Mesenchymal stem cell (in vitro differentiated cells and primary cell): ENCODE data around the gene ROBO3.

ENCODE experiments used
- DNase-seq: peaks from one replicate; pipeline ENCODE4 v3.0.0-alpha.2; 2013
- H2AFZ ChIP-seq: one replicate; pipeline ENCODE4 v1.6.1; 2013; ENCODE audit warnings: low read depth, mild to moderate bottlenecking, control low read depth, inconsistent platforms, low read length, moderate library complexity
- H2AK5ac ChIP-seq: 2 replicates; pipeline ENCODE4 v1.6.1; 2013; ENCODE audit warnings: low read length, moderate library complexity, mild to moderate bottlenecking, inconsistent platforms; ENCODE audit not compliant: severe bottlenecking
- H2BK120ac ChIP-seq: one replicate; pipeline ENCODE4 v1.6.1; 2013; ENCODE audit warnings: low read depth, mild to moderate bottlenecking, inconsistent platforms, low read length, moderate library complexity
- H2BK12ac ChIP-seq, 2 experiments: one replicate each; pipeline ENCODE4 v1.6.1; 2013; ENCODE audit warnings: inconsistent platforms in 2 of 2, low read length in 2 of 2, mild to moderate bottlenecking in 2 of 2, moderate library complexity in 2 of 2, control low read depth in 1 of 2
- H2BK15ac ChIP-seq: one replicate; pipeline ENCODE4 v1.6.1; 2013; ENCODE audit warnings: mild to moderate bottlenecking, low read depth, inconsistent platforms; ENCODE audit not compliant: poor library complexity, severe bottlenecking
- H2BK5ac ChIP-seq: 2 replicates; pipeline ENCODE4 v1.6.1; 2013; ENCODE audit warnings: low read depth, mild to moderate bottlenecking, low read length, control low read depth, inconsistent platforms; ENCODE audit not compliant: poor library complexity, severe bottlenecking
- H3K14ac ChIP-seq, 2 experiments: one replicate each; pipeline ENCODE4 v1.6.1; 2013; ENCODE audit warnings: inconsistent platforms in 2 of 2, low read length in 2 of 2, control low read depth in 1 of 2, mild to moderate bottlenecking in 1 of 2, moderate library complexity in 1 of 2
- H3K18ac ChIP-seq, 2 experiments: one replicate each; pipeline ENCODE4 v1.6.1; 2013; ENCODE audit warnings: inconsistent platforms in 2 of 2, low read length in 2 of 2, control low read depth in 1 of 2, low read depth in 1 of 2, mild to moderate bottlenecking in 1 of 2
- H3K23ac ChIP-seq, 2 experiments: one replicate each; pipeline ENCODE4 v1.6.1; 2013; ENCODE audit warnings: inconsistent platforms in 2 of 2, low read length in 2 of 2, mild to moderate bottlenecking in 2 of 2, moderate library complexity in 2 of 2, control low read depth in 1 of 2
- H3K27ac ChIP-seq: 2 replicates; pipeline ENCODE4 v1.5.1; 2013; ENCODE audit warnings: mild to moderate bottlenecking, moderate library complexity, low read length, control low read depth, inconsistent platforms; ENCODE audit not compliant: poor library complexity, severe bottlenecking
- H3K27me3 ChIP-seq, 2 experiments: 2 replicates each; pipeline versions ENCODE4 v1.6.1 to v1.7.0; 2013; ENCODE audit warnings: low read length in 2 of 2, mild to moderate bottlenecking in 2 of 2, moderate library complexity in 2 of 2, control low read depth in 1 of 2, inconsistent platforms in 1 of 2; ENCODE audit not compliant: control insufficient read depth in 1 of 2, insufficient read depth in 1 of 2
- H3K36me3 ChIP-seq, 2 experiments: 2 replicates each; pipeline versions ENCODE4 v1.6.1 to v1.7.0; 2013; ENCODE audit warnings: low read length in 2 of 2, control low read depth in 1 of 2, inconsistent platforms in 1 of 2, low read depth in 1 of 2, mild to moderate bottlenecking in 1 of 2; ENCODE audit not compliant: insufficient read depth in 2 of 2, control insufficient read depth in 1 of 2
- H3K4ac ChIP-seq, 2 experiments: one replicate each; pipeline ENCODE4 v1.6.1; 2013; ENCODE audit warnings: inconsistent platforms in 2 of 2, low read length in 2 of 2, mild to moderate bottlenecking in 2 of 2, moderate library complexity in 2 of 2, control low read depth in 1 of 2, low read depth in 1 of 2
- H3K4me1 ChIP-seq: 2 replicates; pipeline ENCODE4 v1.6.1; 2013; ENCODE audit warnings: low read depth, low read length, control low read depth; ENCODE audit not compliant: control insufficient read depth, insufficient read depth
- H3K4me2 ChIP-seq: 2 replicates; pipeline ENCODE4 v1.6.1; 2013; ENCODE audit warnings: low read length, mild to moderate bottlenecking, inconsistent platforms; ENCODE audit not compliant: poor library complexity, severe bottlenecking
- H3K4me3 ChIP-seq, 2 experiments: 2 replicates each; pipeline versions ENCODE4 v1.5.1 to v1.7.0; 2013; ENCODE audit warnings: low read length in 2 of 2, mild to moderate bottlenecking in 2 of 2, control low read depth in 1 of 2, low read depth in 1 of 2; ENCODE audit not compliant: insufficient read depth in 1 of 2
- H3K79me1 ChIP-seq: replicated peaks from 2 replicates; pipeline ENCODE4 v1.6.1; 2013; ENCODE audit warnings: mild to moderate bottlenecking, control low read depth, low read length, inconsistent platforms; ENCODE audit not compliant: poor library complexity, severe bottlenecking
- H3K9ac ChIP-seq: 2 replicates; pipeline ENCODE4 v1.7.0; 2013; ENCODE audit warnings: mild to moderate bottlenecking, low read length, moderate library complexity
- H3K9me3 ChIP-seq: 2 replicates; pipeline ENCODE4 v1.7.0; 2013; ENCODE audit warnings: mild to moderate bottlenecking, low read length; ENCODE audit not compliant: control insufficient read depth
- H4K8ac ChIP-seq: one replicate; pipeline ENCODE4 v1.6.1; 2013; ENCODE audit warnings: inconsistent platforms, mild to moderate bottlenecking, low read length, moderate library complexity
- H4K91ac ChIP-seq: one replicate; pipeline ENCODE4 v1.6.1; 2013; ENCODE audit warnings: mild to moderate bottlenecking, low read length, inconsistent platforms
- WGBS: methylation state at CpG from one replicate; pipeline ENCODE4 v1.1.7; 2013; ENCODE audit warnings: mixed read lengths; 5-methylcytosine and 5-hydroxymethylcytosine counted together

ROBO3 gene

GRCh38 chr11:124892750-124893454 is 27.7 kb downstream of the ROBO3 start:
- H3K36me3 ChIP-seq: peaks cover 0 to 3% of the 10 kb centered on the region in 2 experiments
- no peak overlapping the region for H2AK5ac ChIP-seq
- WGBS: 95% methylated on average over 9 of the region's 9 CpGs
- no peak overlapping the region for H2BK12ac ChIP-seq
- no peak for DNase-seq
- no peak overlapping the region for H4K8ac ChIP-seq
- H2BK5ac ChIP-seq: no peak overlapping the region
- H3K23ac ChIP-seq: no peak overlapping the region
- H3K9ac ChIP-seq: no peak overlapping the region
- H3K9me3 ChIP-seq: no peaks in the 10 kb centered on the region
- H3K79me1 ChIP-seq: no peaks in the 10 kb centered on the region
- H3K27me3 ChIP-seq: peaks cover 0 to 15% of the 10 kb centered on the region in 2 experiments
- no peak overlapping the region for H3K4ac ChIP-seq
- peaks cover 14% of the 10 kb centered on the region for H3K4me1 ChIP-seq
- H2AFZ ChIP-seq: no peak overlapping the region
- no peak overlapping the region for H3K27ac ChIP-seq
- H2BK120ac ChIP-seq: no peak overlapping the region
- no peak overlapping the region for H3K4me3 ChIP-seq
- H3K18ac ChIP-seq: no peak overlapping the region
- H3K4me2 ChIP-seq: no peak overlapping the region
- no peak overlapping the region for H4K91ac ChIP-seq
- no peak overlapping the region for H2BK15ac ChIP-seq
- no peak overlapping the region for H3K14ac ChIP-seq

GRCh38 chr11:124893781-124894401 is 28.7 kb downstream of the ROBO3 start:
- Histone ChIP-seq H3K14ac (peak overlapping the region in 1 of 2 experiments; percentile 70), H3K4me2 (no peak overlapping the region), H3K9me3 (no peaks in the 10 kb centered on the region), H3K79me1 (no peaks in the 10 kb centered on the region), H3K4me3 (peak overlapping the region in 1 of 2 experiments; percentile 0), H3K18ac (no peak overlapping the region), H4K8ac (no peak overlapping the region), H3K23ac (peak overlapping the region in 1 of 2 experiments; percentile 5), H3K4ac (no peak overlapping the region), H3K27me3 (peaks cover 0 to 9% of the 10 kb centered on the region in 2 experiments), H2AK5ac (no peak overlapping the region), H3K27ac (no peak overlapping the region), H2BK15ac (no peak overlapping the region), H2BK12ac (no peak overlapping the region), H2BK120ac (no peak overlapping the region), H3K4me1 (peaks cover 20% of the 10 kb centered on the region), H2AFZ (no peak overlapping the region), H3K9ac (no peak overlapping the region), H3K36me3 (peaks cover 0 to 3% of the 10 kb centered on the region in 2 experiments), H4K91ac (peak overlapping the region; percentile 20), H2BK5ac (no peak overlapping the region)
- no peak for DNase-seq
- 90% methylated on average over 14 of the region's 14 CpGs for WGBS

GRCh38 chr11:124894606-124895430 is 29.6 kb downstream of the ROBO3 start:
- DNase-seq: no peak
- Histone ChIP-seq H2BK15ac (no peak overlapping the region), H2BK12ac (peak overlapping the region in 1 of 2 experiments; percentile 10), H2AFZ (no peak overlapping the region), H2BK120ac (no peak overlapping the region), H3K4me3 (no peak overlapping the region), H3K14ac (no peak overlapping the region), H4K8ac (no peak overlapping the region), H2AK5ac (no peak overlapping the region), H3K9ac (no peak overlapping the region), H3K27me3 (peaks cover 0 to 9% of the 10 kb centered on the region in 2 experiments), H3K23ac (no peak overlapping the region), H2BK5ac (no peak overlapping the region), H3K79me1 (no peaks in the 10 kb centered on the region), H4K91ac (no peak overlapping the region), H3K9me3 (no peaks in the 10 kb centered on the region), H3K4me2 (no peak overlapping the region), H3K27ac (no peak overlapping the region), H3K4me1 (peaks cover 22% of the 10 kb centered on the region), H3K4ac (peak overlapping the region in 1 of 2 experiments; percentile 50), H3K36me3 (peaks cover 0 to 3% of the 10 kb centered on the region in 2 experiments), H3K18ac (no peak overlapping the region)
- 92% methylated on average over 4 of the region's 4 CpGs for WGBS
